ENCODE data around the gene SH3BGRL2. TPM values are rescaled to one million over a fixed set of nuclear protein-coding genes. Genes with fewer than 3 reads are reported as not detected.

Gene SH3BGRL2
- total and polyA plus RNA-seq, 2 of the 4 experiments (the other 2 are of a cell fraction) = 2.4 to 5.6 TPM

DNA sequence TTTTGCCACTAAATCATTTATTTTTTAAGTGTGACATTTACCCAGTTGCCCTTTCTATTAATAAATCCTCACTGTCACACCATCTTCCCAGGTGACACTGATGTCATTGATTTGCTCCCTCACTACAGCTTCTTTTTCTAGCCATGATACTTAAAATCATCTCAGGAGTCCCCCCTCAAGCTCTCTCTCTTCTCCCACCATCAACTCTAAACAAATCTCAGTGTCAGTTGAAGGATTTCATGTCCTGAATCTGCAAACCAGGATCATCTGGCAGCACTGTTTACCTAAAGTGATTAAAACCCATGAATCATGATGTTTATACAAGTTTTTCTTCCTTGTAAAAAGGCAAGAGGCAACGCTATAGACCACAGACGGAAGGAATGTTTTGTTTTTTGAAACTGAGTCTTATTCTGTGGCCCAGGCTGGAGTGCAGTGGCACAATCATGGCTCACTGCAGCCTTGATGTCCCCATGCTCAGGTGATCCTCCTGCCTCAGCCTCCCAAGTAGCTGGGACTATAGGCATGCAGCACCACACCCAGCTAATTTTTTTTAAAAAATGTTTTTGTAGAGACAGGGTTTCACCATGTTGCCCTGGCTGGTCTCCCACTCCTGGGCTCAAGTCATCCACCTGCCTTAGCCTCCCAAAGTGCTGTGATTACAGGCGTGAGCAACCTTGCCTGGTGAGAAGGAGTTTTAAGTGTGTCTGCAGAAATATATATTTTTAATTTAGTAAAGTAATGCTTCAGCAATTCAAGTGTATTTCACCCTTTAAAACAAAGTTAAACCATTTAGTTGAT, 30.1 kb upstream of the SH3BGRL2 start:
- ATAC-seq (ENCODE audit: low read depth) = peak; percentile 93
- intact Hi-C loops (cut with micrococcal nuclease) = no loop called here
- BruUV-seq (replicated peaks) = no TSS peak

More for the DNA sequence above, 30.1 kb upstream of the SH3BGRL2 start:
- no peak overlapping the region for H2BK5ac ChIP-seq (ENCODE audit: low read depth, low read length, poor library complexity, severe bottlenecking)
- no peak overlapping the region for H3K4ac ChIP-seq (ENCODE audit: low read depth, low read length)
- no peak overlapping the region for H3K56ac ChIP-seq (ENCODE audit: extremely low read depth, insufficient read depth, low read length)
- H4K20me1 ChIP-seq (ENCODE audit: insufficient read depth, low read length) = no peaks in the 10 kb centered on the region
- ChIA-PET POLR2A (ENCODE audit: unreplicated experiment) (no interaction called here), CTCF (interaction anchor here (1.0 kb wide), 1 partner anchor 12 kb away, joined by 4 read pairs; no protein-coding TSS in a partner anchor)
- H3K9me1 ChIP-seq (ENCODE audit: insufficient read depth, low read length) = peaks cover 5% of the 10 kb centered on the region; the same call in 1 of the 2 replicates
- TF ChIP-seq BHLHE40 (IDR thresholded peaks at IDR 0.05; ENCODE audit: low read depth, low read length) (no peak), SMC3 (IDR thresholded peaks at IDR 0.05; ENCODE audit: low read depth, low read length) (no peak), CEBPB (IDR thresholded peaks at IDR 0.05; ENCODE audit: low read depth, low read length) (0 out of 2 replicates have a peak, but pooled peaks have one; percentile 2), FOS (IDR thresholded peaks at IDR 0.05; ENCODE audit: low read depth, low read length) (peak; percentile 73)
- no peak overlapping the region for H4K8ac ChIP-seq (ENCODE audit: low read depth in 2 of 2, low read length in 2 of 2)
- no peak overlapping the region; the same call in 1 of the 2 replicates for H2BK20ac ChIP-seq (ENCODE audit: low read depth, low read length)
- H4K91ac ChIP-seq (ENCODE audit: insufficient read depth, low read depth, low read length) = no peak overlapping the region
- no peaks in the 10 kb centered on the region for H3K9me3 ChIP-seq (ENCODE audit: control insufficient read depth, insufficient read depth, low read length)
- no peaks in the 10 kb centered on the region for H3K79me1 ChIP-seq (ENCODE audit: low read depth in 1 of 2, low read length in 2 of 2)
- dilution Hi-C loops (cut with HindIII; ENCODE audit: low sequenced_read_pairs, unreplicated experiment) = no loop called here
- H2BK120ac ChIP-seq (ENCODE audit: low read depth, low read length) = no peak overlapping the region
- H3K14ac ChIP-seq (replicated peaks; ENCODE audit: low read depth, low read length) = no peak overlapping the region
- H2BK15ac ChIP-seq (ENCODE audit: low read depth, low read length) = no peak overlapping the region
- H3K18ac ChIP-seq (ENCODE audit: low read depth, low read length) = no peak overlapping the region
- peak; percentile 88 for DNase-seq
- no peak overlapping the region for H2AK5ac ChIP-seq (ENCODE audit: low read depth, low read length)
- no peak overlapping the region; the same call in 1 of the 2 replicates for H3K4me2 ChIP-seq (ENCODE audit: low read depth, low read length)
- no peak overlapping the region for H2AK9ac ChIP-seq (replicated peaks; ENCODE audit: low read depth, low read length, poor library complexity)
- no peak overlapping the region for H2AFZ ChIP-seq (replicated peaks; ENCODE audit: low read length, poor library complexity)
- peaks cover 4% of the 10 kb centered on the region for H3K4me1 ChIP-seq (ENCODE audit: control insufficient read depth, insufficient read depth, low read length)
- H3K23ac ChIP-seq (ENCODE audit: low read depth, low read length) = no peak overlapping the region
- no peak overlapping the region for H3K4me3 ChIP-seq (ENCODE audit: insufficient read depth, low read depth, low read length)
- H3K9ac ChIP-seq (ENCODE audit: low read depth, low read length) = no peak overlapping the region
- H3K27me3 ChIP-seq (ENCODE audit: control insufficient read depth, insufficient read depth, low read length) = no peaks in the 10 kb centered on the region
- H3K36me3 ChIP-seq (ENCODE audit: control insufficient read depth, insufficient read depth, low read length) = no peaks in the 10 kb centered on the region
- in situ Hi-C loops (cut with MboI; ENCODE audit: low sequenced_read_pairs) = no loop called here
- no peak overlapping the region for H3K27ac ChIP-seq (ENCODE audit: insufficient read depth, low read length)
- H4K5ac ChIP-seq (ENCODE audit: low read depth, low read length) = no peak overlapping the region
- no CpG with 5 or more reads among the region's 3 CpGs for WGBS, 2 experiments (ENCODE audit: extremely low coverage in 2 of 2, insufficient read length in 1 of 2)

Data from IMR-90 (cell line).